Vein endothelial cell (primary cell): Measurements from ENCODE around the gene EBP. TPM values are rescaled to one million over a fixed set of nuclear protein-coding genes. Genes with fewer than 3 reads are reported as not detected.

ENCODE experiments used
- total RNA-seq: library from RNA; depleted of rRNA; stranded (reverse); fragments of >200 nt; gene quantifications from 2 replicates; pipeline ENCODE4 v1.2.3, GENCODE V29; 2012

EBP gene
- 68.3 and 87.4 TPM in 2 replicates for total RNA-seq

GRCh38 chrX:48521353-48522243 lies at the start of gene EBP:
TSS of gene EBP (plus strand) at chrX:48521808. CDS start at chrX:48523772, 1,964 bp downstream.

GRCh38 chrX:48475774-48476577 lies 45.6 kb upstream of the EBP start, which contains the start of gene FTSJ1:
TSS of gene FTSJ1 (plus strand) at chrX:48476199. CDS start at chrX:48478048, 1,849 bp downstream.

GRCh38 chrX:48508400-48509244 lies 13.0 kb upstream of the EBP start, which contains the start of gene PORCN:
TSS of gene PORCN (plus strand) at chrX:48508992. CDS start at chrX:48509821, 829 bp downstream.

GRCh38 chrX:48539345-48540027 lies 17.9 kb downstream of the EBP start, which contains the start of gene TBC1D25:
TSS of gene TBC1D25 (plus strand) at chrX:48539714. CDS start at chrX:48539798, 84 bp downstream.

GRCh38 chrX:48574270-48575266 lies 53.0 kb downstream of the EBP start, which contains the start of gene RBM3:
TSS of gene RBM3 (plus strand) at chrX:48574484. CDS start at chrX:48575181, 697 bp downstream.

Other genes starting within 250 kb of the EBP start
- not detected in 2 replicates for gene SSX3, start 165.1 kb upstream of the EBP start, total RNA-seq
- not detected in 2 replicates for gene SSX4, start 138.3 kb upstream of the EBP start, total RNA-seq
- gene SSX4B, start 109.8 kb upstream of the EBP start, total RNA-seq, result not detected in 2 replicates
- 10.1 and 44.5 TPM in 2 replicates for gene SLC38A5, start 51.5 kb upstream of the EBP start, total RNA-seq
- 67.9 and 75.7 TPM in 2 replicates for gene FTSJ1, start 45.6 kb upstream of the EBP start, total RNA-seq
- gene PORCN, start 12.8 kb upstream of the EBP start, total RNA-seq, result 8.7 and 12.1 TPM in 2 replicates
- gene TBC1D25, start 17.9 kb downstream of the EBP start, total RNA-seq, result 8.8 and 9.7 TPM in 2 replicates
- gene RBM3, start 52.7 kb downstream of the EBP start, total RNA-seq, result 462 and 523 TPM in 2 replicates
- 102 and 118 TPM in 2 replicates for gene WDR13, start 75.7 kb downstream of the EBP start, total RNA-seq
- gene WAS, start 162.0 kb downstream of the EBP start, total RNA-seq, result 0.33 TPM in 1 of 2 replicates, not detected in the other
- 6.9 and 11.2 TPM in 2 replicates for gene SUV39H1, start 174.9 kb downstream of the EBP start, total RNA-seq
- not detected in 2 replicates for gene GLOD5, start 239.9 kb downstream of the EBP start, total RNA-seq